GM19463 (cell line): ENCODE results near the gene SPIB.
"Not testable (repeated sequence)": the region's sequence is repeated elsewhere in the genome, so short reads cannot be mapped to it uniquely, and the experiment has no call there.

Experiments used
- ATAC-seq: cut with Tn5 transposase; IDR thresholded peaks from one replicate; pipeline ENCODE4 v1.9.1; 2021; ENCODE audit warnings: mild to moderate bottlenecking, moderate library complexity; ENCODE audit not compliant: unreplicated experiment

Gene SPIB

DNA sequence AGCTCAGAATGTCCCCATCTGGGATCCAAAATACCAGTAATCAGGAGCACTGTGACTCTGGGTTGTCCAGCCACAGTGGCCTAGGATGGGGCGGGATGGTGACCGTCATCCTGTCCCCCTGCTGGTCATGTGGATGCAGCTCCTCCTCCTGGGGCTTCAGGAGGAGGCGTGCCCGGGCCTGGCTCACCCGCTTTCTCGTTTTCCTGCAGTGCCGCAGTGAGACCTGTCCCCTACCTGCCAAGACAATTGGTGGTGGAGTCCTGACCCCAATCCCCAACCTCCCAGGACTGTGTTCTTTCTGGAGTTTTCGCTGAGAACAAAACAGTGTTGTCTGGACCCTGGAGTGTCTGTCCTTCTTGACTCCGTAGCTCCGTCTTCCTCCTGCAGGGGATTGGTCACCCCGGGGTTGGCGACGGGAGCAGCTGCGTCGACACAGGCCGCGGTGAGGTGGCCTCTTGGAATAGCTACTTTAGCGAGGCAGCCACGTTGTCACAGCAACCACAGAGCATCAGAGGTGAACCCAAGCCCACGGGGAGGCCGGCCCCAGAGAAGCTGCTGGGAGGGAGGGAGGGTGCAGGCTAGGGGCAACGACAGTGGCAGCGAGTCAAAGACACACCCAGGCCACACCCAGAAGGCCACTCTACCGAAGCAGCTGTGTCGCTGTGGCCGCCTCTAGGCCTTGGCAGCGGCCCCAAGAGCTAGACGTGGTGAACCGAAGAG is 47.4 kb downstream of the SPIB start:
- no peak for ATAC-seq

DNA sequence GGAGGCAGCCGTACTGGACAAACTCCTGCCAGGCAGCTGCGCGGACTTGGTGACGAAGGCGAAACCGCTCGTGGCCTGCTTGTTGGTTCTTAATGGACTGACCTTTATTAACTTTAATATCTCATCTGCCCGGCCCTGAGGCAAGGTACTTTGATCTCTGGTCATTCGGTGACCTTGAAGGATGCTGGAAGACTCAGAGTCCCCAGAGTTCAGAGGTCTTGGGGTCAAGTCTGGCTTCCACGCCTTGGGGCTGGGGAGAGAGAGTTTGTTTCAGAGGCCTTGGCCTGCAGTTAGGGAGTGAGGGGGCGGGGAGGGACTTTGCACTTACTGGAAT is 47.9 kb downstream of the SPIB start:
- ATAC-seq, result no peak

DNA sequence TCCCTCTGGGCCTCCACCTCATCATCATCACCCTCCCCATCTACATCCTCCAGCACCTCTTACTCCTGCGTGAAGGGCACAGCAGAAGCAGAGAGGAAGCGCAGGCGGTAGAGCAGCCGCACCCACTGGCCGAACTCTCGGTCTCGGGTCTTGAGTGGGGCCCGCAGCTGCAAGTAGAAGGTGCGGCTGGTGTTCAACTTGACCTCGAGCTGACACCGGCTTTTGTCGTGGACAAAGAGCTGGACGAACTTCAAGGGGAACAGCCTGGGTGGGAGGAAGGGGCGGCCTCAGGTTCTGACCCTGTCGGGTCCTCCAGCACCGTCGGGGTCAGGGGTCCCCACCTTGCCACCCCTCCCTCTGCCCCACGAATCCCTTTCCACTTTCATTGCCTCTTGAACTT is 48.8 kb downstream of the SPIB start:
- ATAC-seq, result no peak

DNA sequence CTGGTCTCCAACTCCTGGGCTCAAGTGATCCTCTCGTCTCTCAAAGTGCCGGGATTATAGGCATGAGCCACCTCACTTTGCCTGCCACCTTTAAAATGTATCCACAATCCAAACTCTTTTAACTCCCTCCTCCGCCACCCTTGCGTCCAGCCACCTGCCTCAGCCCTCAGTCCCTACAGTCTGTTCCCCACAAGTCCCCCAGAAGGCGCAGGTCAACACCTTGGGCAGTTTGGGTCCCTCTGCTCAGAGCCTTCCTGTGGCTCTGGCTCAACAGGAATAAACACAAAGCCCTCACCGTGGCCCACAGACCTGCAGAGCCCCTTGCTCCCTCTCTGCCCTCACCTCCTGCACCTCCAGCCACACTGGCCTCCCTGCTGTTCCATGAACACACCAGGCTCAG is 50.1 kb downstream of the SPIB start:
- no peak for ATAC-seq

DNA sequence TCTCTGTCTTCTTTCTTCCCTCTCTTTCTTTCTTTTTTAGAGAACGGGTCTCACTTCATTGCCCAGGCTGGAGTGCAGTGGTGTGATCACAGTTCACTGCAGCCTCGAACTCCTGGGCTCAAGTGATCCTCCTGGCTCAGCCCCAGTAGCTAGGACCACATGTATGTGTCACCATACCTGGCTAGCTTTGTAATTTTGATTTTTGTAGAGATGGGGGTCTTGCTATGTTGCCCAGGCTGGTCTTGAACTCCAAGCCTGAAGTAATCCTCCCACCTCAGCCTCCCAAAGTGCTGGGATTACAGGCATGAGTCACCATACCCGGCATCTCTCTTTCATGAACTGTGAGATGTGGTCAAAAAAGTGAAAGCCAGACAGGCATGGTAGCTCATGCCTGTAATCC is 54.6 kb downstream of the SPIB start:
- ATAC-seq, result not testable (repeated sequence)

DNA sequence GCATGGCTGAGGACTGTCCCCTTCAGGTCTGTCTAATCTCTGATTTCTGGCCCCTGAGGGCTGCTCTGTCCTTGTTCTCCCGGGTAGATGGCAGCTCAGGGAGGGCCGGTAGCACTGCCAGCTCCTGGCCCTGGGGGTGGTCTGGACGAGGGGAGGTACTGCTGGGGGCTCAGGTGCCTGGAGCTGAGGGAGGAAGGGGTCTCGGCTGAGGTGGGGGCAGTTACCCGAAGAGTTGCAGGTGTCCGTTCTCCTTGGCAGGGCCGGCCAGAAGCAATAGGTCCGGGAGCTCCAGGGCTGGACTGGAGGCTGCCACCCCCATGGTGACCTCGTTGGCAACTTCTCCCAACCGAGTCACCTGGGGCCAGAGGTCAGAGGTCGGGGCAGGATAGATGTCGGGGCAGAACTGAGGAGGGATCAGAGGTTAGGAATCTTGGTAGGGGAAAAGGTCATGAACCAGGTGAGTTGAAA is 56.4 kb downstream of the SPIB start:
- no peak for ATAC-seq

DNA sequence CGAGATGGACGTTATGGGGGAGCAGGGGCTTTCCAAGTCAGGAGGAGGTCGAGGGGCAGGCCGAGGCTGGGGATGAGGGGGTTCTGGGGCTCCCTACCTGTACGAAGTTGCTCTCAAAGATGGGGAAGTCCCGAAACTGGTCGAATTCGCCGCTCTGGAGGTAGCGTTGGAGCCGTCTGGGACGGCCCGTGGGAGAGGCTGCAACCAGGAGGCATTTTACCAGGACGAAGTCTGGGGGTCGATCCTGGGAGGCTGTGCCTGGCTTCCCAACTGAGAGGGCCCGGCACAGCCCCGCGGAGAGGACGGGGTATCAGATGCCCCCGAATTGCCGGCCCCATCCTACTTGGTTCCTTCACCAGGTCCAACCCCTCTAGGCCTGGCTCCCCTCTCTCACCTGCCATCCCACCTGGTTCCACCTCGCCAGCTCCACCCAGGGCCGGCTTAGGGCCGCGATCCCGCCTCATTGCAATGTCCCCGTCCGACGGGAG is 57.0 kb downstream of the SPIB start:
- ATAC-seq, result no peak

DNA sequence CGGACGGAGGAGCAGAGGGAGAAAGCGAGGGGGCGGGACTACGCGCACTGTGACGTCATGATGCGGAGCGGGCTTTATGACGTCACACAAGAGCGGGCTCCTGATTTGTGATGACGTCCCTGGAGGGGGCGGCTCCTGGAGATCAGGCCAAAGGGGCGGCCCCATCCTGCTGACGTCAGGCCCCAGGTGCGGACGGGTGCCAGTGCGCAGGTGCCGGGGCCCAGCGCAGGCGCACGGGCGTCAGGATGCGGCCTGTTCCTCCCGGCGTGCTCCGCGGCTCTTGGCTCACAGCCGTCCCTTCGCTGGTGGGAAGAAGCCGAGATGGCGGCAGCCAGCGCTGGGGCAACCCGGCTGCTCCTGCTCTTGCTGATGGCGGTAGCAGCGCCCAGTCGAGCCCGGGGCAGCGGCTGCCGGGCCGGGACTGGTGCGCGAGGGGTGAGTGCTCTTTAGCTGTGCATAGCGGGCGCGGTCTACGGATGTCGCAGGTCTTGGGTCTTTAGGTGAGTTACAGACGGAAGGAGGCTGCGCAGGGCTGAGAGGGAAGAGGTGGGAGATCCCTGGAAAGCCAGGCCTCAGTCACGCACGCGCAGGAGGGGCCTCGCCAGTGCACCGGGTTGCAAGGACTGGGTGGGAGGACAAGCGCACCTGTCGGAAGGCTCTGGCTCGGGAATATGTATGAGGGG is 57.6 kb downstream of the SPIB start, which contains the start of the genes EMC10 and GARIN5A:
Gene EMC10 (plus strand): TSS at position 284 of the 683 bp plus-strand sequence. CDS start 38 bp downstream, at position 322.
Gene GARIN5A (minus strand): TSS at position 625 of the 683 bp plus-strand sequence. CDS start 460 bp downstream, at position 165.
- peak; percentile 86 for ATAC-seq

DNA sequence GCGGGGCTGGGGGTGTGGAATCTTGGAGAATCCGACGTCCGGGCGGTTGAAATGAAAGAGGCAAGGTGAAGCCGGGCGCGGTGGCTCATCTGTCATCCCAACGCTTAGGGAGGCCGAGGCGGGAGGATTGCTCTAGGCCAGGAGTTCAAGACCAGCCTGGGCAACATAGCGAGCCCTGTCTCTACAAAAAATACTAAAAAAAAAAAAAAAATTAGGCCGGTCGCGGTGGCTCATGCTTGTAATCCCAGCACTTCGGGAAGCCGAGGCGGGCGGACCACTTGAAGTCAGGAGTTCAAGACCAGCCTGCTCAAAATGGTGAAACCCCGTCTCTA is 58.1 kb downstream of the SPIB start:
- ATAC-seq, result no peak

DNA sequence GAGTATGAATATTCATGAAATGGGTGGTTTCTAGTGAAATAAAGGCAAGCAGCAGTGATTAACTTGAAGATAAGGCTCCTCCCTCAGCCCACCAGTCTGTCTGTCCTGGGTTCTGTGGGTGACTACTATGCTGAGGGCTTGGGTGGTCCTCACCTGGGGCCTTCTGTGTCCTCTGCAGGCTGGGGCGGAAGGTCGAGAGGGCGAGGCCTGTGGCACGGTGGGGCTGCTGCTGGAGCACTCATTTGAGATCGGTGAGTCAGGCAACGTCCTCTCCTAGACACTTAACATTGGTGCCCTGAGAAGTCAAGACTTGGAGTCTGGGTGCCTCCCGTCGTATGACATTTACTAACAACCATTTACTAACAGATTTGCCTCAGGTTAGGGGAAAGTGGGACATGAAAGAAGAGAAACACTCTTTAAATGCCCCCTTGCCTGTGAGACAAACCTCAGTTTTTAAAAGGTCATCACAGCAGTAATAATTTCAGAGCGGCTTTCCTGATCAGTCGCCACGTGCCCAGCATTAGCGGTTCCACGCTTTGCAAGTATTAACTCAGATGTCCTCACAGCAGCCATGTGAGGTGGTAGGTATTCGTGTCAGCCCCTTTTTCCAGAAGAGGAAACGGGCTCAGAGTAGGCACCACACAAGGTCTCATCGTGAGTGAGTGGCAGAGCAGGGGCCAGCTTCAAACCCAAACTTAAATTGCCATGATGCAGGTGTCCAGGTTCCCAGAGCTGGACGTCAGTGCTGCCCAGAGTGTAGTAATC is 59.2 kb downstream of the SPIB start:
- no peak for ATAC-seq

DNA sequence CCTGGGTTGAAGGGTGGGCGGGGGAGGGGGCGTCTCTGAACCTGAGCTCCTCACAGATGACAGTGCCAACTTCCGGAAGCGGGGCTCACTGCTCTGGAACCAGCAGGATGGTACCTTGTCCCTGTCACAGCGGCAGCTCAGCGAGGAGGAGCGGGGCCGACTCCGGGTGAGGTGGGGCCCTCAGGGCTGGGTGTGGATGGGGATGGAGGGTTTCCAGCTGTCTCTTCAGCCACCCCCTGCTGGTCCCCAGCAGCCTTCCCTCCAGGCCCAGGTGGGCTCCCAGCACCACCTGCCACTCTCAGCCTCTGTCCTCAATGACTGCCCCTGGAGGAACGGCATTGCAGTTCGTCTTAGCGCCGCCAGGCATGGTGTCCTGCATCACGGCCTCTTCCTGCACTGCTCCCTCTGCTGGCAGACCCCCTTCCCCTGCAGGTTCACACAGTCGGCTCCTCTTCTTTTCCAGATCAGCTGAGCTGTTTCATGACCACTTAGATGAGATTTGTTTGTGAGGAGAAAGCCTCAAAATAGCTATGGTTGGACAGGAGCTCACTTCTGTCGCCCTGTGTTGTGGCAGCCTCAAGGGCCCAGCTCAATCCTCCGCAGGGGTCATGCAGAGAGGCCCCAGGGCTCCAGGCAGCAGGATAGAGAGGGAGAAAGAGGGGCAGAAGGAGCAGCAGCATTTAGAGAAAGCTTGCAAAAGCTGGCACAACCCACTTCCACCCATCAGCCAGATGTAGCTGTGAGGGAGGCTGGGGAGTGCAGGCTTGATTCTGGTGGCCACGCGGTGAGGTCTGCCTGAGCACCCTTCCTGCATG is 60.4 kb downstream of the SPIB start:
- no peak for ATAC-seq

DNA sequence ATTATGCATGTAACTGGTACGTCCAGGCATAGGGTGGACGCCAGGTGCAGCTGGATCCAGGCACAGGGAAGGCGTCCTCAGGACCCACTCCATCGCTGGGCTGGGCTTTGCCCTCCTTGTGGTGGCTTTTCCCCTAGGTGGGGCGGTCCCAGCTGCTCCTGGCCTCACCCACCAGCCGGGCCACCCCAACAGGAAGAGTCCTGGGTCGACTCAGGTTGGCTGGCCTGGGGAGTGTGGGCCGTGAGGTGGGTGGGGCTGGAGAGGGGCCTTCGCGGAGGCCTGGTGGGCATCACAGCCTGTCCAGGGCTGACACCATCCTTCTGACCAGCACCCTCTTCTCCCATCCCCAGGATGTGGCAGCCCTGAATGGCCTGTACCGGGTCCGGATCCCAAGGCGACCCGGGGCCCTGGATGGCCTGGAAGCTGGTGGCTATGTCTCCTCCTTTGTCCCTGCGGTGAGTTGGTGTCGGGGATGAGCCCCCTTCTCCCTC is 61.1 kb downstream of the SPIB start:
- ATAC-seq, result no peak

DNA sequence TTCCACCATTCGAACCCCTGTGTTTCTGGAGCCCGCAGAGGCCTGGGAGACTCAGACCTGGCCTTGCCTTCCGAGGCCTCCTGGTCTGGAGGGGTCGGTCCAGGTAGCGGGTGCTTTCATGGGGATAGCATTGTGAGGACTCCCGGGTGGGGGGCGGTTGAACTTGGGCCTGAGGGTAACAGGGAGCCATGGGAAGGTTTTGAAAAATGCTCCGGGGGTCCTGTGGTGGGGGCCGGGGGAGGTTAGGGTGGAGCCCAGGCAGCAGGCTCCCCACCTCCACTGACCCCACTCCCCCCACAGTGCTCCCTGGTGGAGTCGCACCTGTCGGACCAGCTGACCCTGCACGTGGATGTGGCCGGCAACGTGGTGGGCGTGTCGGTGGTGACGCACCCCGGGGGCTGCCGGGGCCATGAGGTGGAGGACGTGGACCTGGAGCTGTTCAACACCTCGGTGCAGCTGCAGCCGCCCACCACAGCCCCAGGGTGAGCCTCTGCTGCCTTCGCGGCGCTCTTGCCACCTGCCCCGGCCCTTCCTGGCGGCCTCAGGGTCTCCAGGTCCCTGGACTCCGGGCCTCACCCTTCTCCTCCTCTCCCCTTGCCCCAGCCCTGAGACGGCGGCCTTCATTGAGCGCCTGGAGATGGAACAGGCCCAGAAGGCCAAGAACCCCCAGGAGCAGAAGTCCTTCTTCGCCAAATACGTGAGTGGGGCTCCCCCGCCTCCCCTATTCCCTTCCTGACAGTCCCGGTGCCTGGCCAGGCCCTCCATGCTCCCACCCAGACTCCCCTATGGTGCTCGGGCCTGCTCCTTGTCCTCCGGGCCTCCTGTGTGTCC is 61.8 kb downstream of the SPIB start:
- ATAC-seq, result no peak
